ENCODE results near the gene PTPRE.

PTPRE gene

DNA sequence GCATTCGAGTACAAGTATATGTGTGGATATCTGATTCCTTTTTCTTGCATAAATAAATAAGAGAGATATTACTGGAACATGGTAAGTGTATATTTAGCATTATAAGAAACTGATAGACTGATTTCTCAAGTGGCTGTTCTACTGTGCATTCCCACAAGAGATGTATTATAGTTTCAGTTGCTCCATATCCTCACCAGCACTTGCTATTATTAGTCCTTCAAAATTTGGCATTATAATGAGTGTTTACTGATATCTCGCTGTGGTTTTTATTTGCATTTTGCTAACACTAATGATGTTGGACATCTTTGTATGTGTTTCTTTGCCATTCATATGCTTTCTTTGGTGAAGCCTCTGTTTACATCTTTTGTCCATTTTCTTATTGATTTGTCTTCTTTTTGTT is 9.7 kb upstream of the PTPRE start:
- H3K4me3 ChIP-seq (ENCODE audit: low read depth, low read length): no peak overlapping the region
- TF ChIP-seq, protein P1, sequence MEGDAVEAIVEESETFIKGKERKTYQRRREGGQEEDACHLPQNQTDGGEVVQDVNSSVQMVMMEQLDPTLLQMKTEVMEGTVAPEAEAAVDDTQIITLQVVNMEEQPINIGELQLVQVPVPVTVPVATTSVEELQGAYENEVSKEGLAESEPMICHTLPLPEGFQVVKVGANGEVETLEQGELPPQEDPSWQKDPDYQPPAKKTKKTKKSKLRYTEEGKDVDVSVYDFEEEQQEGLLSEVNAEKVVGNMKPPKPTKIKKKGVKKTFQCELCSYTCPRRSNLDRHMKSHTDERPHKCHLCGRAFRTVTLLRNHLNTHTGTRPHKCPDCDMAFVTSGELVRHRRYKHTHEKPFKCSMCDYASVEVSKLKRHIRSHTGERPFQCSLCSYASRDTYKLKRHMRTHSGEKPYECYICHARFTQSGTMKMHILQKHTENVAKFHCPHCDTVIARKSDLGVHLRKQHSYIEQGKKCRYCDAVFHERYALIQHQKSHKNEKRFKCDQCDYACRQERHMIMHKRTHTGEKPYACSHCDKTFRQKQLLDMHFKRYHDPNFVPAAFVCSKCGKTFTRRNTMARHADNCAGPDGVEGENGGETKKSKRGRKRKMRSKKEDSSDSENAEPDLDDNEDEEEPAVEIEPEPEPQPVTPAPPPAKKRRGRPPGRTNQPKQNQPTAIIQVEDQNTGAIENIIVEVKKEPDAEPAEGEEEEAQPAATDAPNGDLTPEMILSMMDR (IDR thresholded peaks at IDR 0.05; ENCODE audit: low read depth, low read length): no peak
- TF ChIP-seq MYC (IDR thresholded peaks at IDR 0.05; ENCODE audit: low read depth, low read length) (no peak), POLR2A (IDR thresholded peaks at IDR 0.05; ENCODE audit: extremely low read depth, insufficient read length) (no peak)
- TF ChIP-seq, protein P2, sequence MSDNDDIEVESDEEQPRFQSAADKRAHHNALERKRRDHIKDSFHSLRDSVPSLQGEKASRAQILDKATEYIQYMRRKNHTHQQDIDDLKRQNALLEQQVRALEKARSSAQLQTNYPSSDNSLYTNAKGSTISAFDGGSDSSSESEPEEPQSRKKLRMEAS (IDR thresholded peaks at IDR 0.05; ENCODE audit: low read depth, low read length): no peak

DNA sequence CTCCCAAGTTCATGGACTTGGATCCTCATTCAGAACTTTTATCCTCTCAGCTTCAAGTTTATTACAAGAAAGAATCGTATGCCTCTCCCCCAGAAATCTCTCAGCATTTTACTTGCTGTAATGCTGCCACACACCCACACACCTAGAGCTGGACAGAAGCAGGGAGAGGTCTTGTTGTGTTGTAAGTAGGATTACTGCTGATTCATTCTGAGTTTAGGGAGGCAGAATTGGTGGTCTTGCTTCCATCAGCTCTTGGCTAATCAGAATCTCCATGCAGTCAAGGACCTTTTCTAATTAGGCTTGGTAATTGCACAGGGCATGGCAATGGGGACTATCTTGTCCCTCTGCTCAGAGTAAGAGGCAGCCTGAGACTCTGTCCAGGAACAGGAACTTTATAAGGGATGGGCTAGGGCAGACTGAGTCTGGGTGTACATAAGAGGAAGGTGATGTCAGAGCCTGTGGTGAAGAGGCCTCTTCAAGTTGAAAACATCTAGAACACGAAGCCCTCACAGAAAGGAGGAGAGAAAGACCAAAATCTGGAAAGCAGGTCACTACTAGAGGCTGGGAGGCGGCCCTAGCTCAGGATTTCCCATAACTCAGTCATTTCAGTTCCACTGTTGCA is 7.0 kb upstream of the PTPRE start:
- TF ChIP-seq, protein P1 (IDR thresholded peaks at IDR 0.05; ENCODE audit: low read depth, low read length): no peak
- TF ChIP-seq, protein P2 (IDR thresholded peaks at IDR 0.05; ENCODE audit: low read depth, low read length): no peak
- TF ChIP-seq MYC (IDR thresholded peaks at IDR 0.05; ENCODE audit: low read depth, low read length) (no peak), POLR2A (IDR thresholded peaks at IDR 0.05; ENCODE audit: extremely low read depth, insufficient read length) (no peak)
- H3K4me3 ChIP-seq (ENCODE audit: low read depth, low read length): no peak overlapping the region
- DNase-seq (ENCODE audit: low read depth): peak; percentile 73

More for the DNA sequence above, 9.7 kb upstream of the PTPRE start:
- DNase-seq (ENCODE audit: low read depth): no peak

GRCh38 chr10:127903789-127904188 is 3.1 kb upstream of the PTPRE start:
- H3K4me3 ChIP-seq (ENCODE audit: low read depth, low read length): no peak overlapping the region
- TF ChIP-seq POLR2A (IDR thresholded peaks at IDR 0.05; ENCODE audit: extremely low read depth, insufficient read length): no peak
- no peak for DNase-seq (ENCODE audit: low read depth)

GRCh38 chr10:127904311-127905000 is 2.4 kb upstream of the PTPRE start:
- TF ChIP-seq POLR2A (IDR thresholded peaks at IDR 0.05; ENCODE audit: extremely low read depth, insufficient read length) (no peak), MYC (IDR thresholded peaks at IDR 0.05; ENCODE audit: low read depth, low read length) (no peak)
- TF ChIP-seq, protein P2 (IDR thresholded peaks at IDR 0.05; ENCODE audit: low read depth, low read length): no peak
- TF ChIP-seq, protein P1 (IDR thresholded peaks at IDR 0.05; ENCODE audit: low read depth, low read length): no peak
- no peak for DNase-seq (ENCODE audit: low read depth)
- no peak overlapping the region for H3K4me3 ChIP-seq (ENCODE audit: low read depth, low read length)

GRCh38 chr10:127905001-127905847 is 1.7 kb upstream of the PTPRE start:
- TF ChIP-seq, protein P2 (IDR thresholded peaks at IDR 0.05; ENCODE audit: low read depth, low read length): no peak
- no peak for TF ChIP-seq POLR2A (IDR thresholded peaks at IDR 0.05; ENCODE audit: extremely low read depth, insufficient read length)
- TF ChIP-seq, protein P1 (IDR thresholded peaks at IDR 0.05; ENCODE audit: low read depth, low read length): no peak
- TF ChIP-seq MYC (IDR thresholded peaks at IDR 0.05; ENCODE audit: low read depth, low read length): no peak
- H3K4me3 ChIP-seq (ENCODE audit: low read depth, low read length): no peak overlapping the region
- DNase-seq (ENCODE audit: low read depth): no peak

DNA sequence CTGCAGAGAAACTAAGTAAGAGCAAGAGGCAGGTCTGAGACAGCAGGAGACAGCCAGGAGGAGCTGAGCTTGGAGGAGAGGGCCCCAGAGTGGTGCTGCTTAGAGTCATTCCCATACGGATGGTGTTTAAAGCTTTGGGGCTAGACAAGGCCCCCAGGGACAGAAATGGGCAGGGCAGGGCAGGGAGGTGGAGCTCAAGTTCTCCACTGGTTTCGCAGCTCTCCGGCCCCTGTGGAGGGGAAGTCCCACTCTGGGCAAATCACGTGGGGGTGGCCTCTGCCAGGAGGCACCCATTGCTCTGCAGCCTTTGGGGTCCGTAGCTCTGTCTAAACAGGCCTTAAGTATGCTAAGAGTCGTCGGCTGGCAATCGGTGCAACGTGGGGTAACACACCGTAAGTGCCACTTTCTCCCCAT is 1.0 kb upstream of the PTPRE start:
- TF ChIP-seq POLR2A (IDR thresholded peaks at IDR 0.05; ENCODE audit: extremely low read depth, insufficient read length) (no peak), MYC (IDR thresholded peaks at IDR 0.05; ENCODE audit: low read depth, low read length) (no peak)
- TF ChIP-seq, protein P1 (IDR thresholded peaks at IDR 0.05; ENCODE audit: low read depth, low read length): no peak
- TF ChIP-seq, protein P2 (IDR thresholded peaks at IDR 0.05; ENCODE audit: low read depth, low read length): no peak
- peak; percentile 26 for DNase-seq (ENCODE audit: low read depth)
- H3K4me3 ChIP-seq (ENCODE audit: low read depth, low read length): no peak overlapping the region
